GM18505 (cell line): Measurements from ENCODE around the gene NCKAP5.
"Not testable (repeated sequence)": the region's sequence is repeated elsewhere in the genome, so short reads cannot be mapped to it uniquely, and the experiment has no call there.

Source experiments
- ATAC-seq: cut with Tn5 transposase; IDR thresholded peaks from one replicate; pipeline ENCODE4 v1.9.1; 2021; ENCODE audit not compliant: unreplicated experiment
- POLR2A ChIP-seq: IDR thresholded peaks from 4 replicates; pipeline ENCODE4 v1.6.1; 2011; ENCODE audit warnings: borderline replicate concordance; ENCODE audit not compliant: insufficient read depth, insufficient read length; ENCODE audit errors: extremely low read depth

Gene NCKAP5

GRCh38 chr2:132849118-132849517 is 719.1 kb downstream of the NCKAP5 start:
- no peak for ATAC-seq
- TF ChIP-seq POLR2A: no peak

GRCh38 chr2:132845339-132845738 is 722.9 kb downstream of the NCKAP5 start:
- no peak for ATAC-seq
- TF ChIP-seq POLR2A: no peak

GRCh38 chr2:132844585-132844984 is 723.7 kb downstream of the NCKAP5 start:
- TF ChIP-seq POLR2A: no peak
- ATAC-seq: no peak

GRCh38 chr2:132837769-132838168 is 730.5 kb downstream of the NCKAP5 start:
- ATAC-seq: no peak
- no peak for TF ChIP-seq POLR2A

GRCh38 chr2:132830321-132830827 is 737.9 kb downstream of the NCKAP5 start:
- no peak for TF ChIP-seq POLR2A
- ATAC-seq: no peak

GRCh38 chr2:132825601-132826000 is 742.7 kb downstream of the NCKAP5 start:
- TF ChIP-seq POLR2A: no peak
- no peak for ATAC-seq

GRCh38 chr2:132824716-132825115 is 743.5 kb downstream of the NCKAP5 start:
- ATAC-seq: no peak
- no peak for TF ChIP-seq POLR2A

GRCh38 chr2:132816234-132816633 is 752.0 kb downstream of the NCKAP5 start:
- TF ChIP-seq POLR2A: no peak
- ATAC-seq: no peak

- TF ChIP-seq POLR2A: no peak
- no peak for ATAC-seq
Measured at GRCh38 chr2:132815516-132815915, 752.7 kb downstream of the NCKAP5 start.

- no peak for ATAC-seq
- no peak for TF ChIP-seq POLR2A
Measured at GRCh38 chr2:132814651-132815050, 753.6 kb downstream of the NCKAP5 start.

GRCh38 chr2:132813422-132813821 is 754.8 kb downstream of the NCKAP5 start:
- TF ChIP-seq POLR2A: no peak
- no peak for ATAC-seq

- no peak for TF ChIP-seq POLR2A
Measured at GRCh38 chr2:132811148-132811915, 756.9 kb downstream of the NCKAP5 start.

GRCh38 chr2:132809962-132810361 is 758.3 kb downstream of the NCKAP5 start:
- ATAC-seq: not testable (repeated sequence)

More at GRCh38 chr2:132811148-132811915, 756.9 kb downstream of the NCKAP5 start:
- no peak for ATAC-seq

GRCh38 chr2:132804051-132804450 is 764.2 kb downstream of the NCKAP5 start:
- no peak for ATAC-seq
- TF ChIP-seq POLR2A: no peak
